H1 (cell line): ENCODE measurements around the gene UPK2. TPM values are rescaled to one million over a fixed set of nuclear protein-coding genes. Genes with fewer than 3 reads are reported as not detected.

Source experiments
- CTCF ChIA-PET: fragments of 300-600 bp; sonication (Branson Sonifier 250); formaldehyde crosslinking; loops from one replicate; lab custom pipeline; 2021; ENCODE audit not compliant: partially characterized antibody; lab: Charles Lee
- POLR2A ChIA-PET: fragments of 300-600 bp; sonication (Branson Sonifier 250); formaldehyde crosslinking; loops from one replicate; lab custom pipeline; 2021; ENCODE audit warnings: inconsistent platforms; ENCODE audit not compliant: partially characterized antibody; lab: Charles Lee
- DNase-seq, 2 experiments: peaks; one replicate each; pipeline versions ENCODE4 v3.0.0 to v3.0.0-alpha.2; 2010 to 2022; ENCODE audit warnings: low spot score in 2 of 2, low read depth in 1 of 2, mixed read lengths in 1 of 2
- FAIRE-seq: peaks from 2 replicates; lab custom pipeline; 2011; peaks lifted over from hg19 to GRCh38; lab: Jason Lieb, UNC
- H2AFZ ChIP-seq: 2 replicates; pipeline ENCODE4 v1.8.1; 2012; ENCODE audit warnings: low read length, inconsistent platforms
- H2AK5ac ChIP-seq: 2 replicates; pipeline ENCODE4 v1.6.1; 2013; ENCODE audit warnings: low read depth, low read length
- H2BK120ac ChIP-seq: replicated peaks from 2 replicates; pipeline ENCODE3; 2013; ENCODE audit warnings: low read depth, low read length, inconsistent platforms
- H2BK12ac ChIP-seq: 2 replicates; pipeline ENCODE4 v1.6.1; 2013; ENCODE audit warnings: low read depth, low read length
- H2BK15ac ChIP-seq: 2 replicates; pipeline ENCODE4 v1.6.1; 2013; ENCODE audit warnings: low read length
- H2BK20ac ChIP-seq: 2 replicates; pipeline ENCODE4 v1.6.1; 2013; ENCODE audit warnings: low read length
- H2BK5ac ChIP-seq: 2 replicates; pipeline ENCODE4 v1.6.1; 2013; ENCODE audit warnings: low read depth, low read length
- H3K14ac ChIP-seq: 2 replicates; pipeline ENCODE4 v1.6.1; 2013; ENCODE audit warnings: inconsistent platforms; ENCODE audit not compliant: insufficient read length
- H3K18ac ChIP-seq: 2 replicates; pipeline ENCODE4 v1.6.1; 2013; ENCODE audit warnings: low read length; ENCODE audit errors: extremely low read depth
- H3K23ac ChIP-seq: 2 replicates; pipeline ENCODE4 v1.6.1; 2013; ENCODE audit warnings: inconsistent platforms; ENCODE audit not compliant: insufficient read length
- H3K23me2 ChIP-seq: 2 replicates; pipeline ENCODE4 v1.6.1; 2013; ENCODE audit warnings: low read depth, low read length
- H3K27ac ChIP-seq: 2 replicates; pipeline ENCODE4 v1.6.1; 2011; ENCODE audit warnings: low read depth, low read length, inconsistent platforms
- H3K27me3 ChIP-seq, 4 experiments: replicated peaks in 1 of 4; 1 replicate in 1 of 4; 2 replicates in 3 of 4; pipeline versions ENCODE4 v1.6.1 to v1.8.1; 2011 to 2013; ENCODE audit warnings: low read length in 3 of 4, mild to moderate bottlenecking in 3 of 4, inconsistent platforms in 2 of 4, mixed read lengths in 2 of 4, moderate library complexity in 1 of 4; ENCODE audit not compliant: control insufficient read depth in 3 of 4, insufficient read depth in 3 of 4; ENCODE audit errors: extremely low read depth in 1 of 4
- H3K36me3 ChIP-seq, 4 experiments: 2 replicates each; pipeline versions ENCODE4 v1.6.1 to v1.8.1; 2011 to 2013; ENCODE audit warnings: mild to moderate bottlenecking in 4 of 4, low read length in 3 of 4, moderate library complexity in 2 of 4, control low read depth in 1 of 4, inconsistent platforms in 1 of 4; ENCODE audit not compliant: insufficient read depth in 4 of 4, control insufficient read depth in 2 of 4
- H3K4ac ChIP-seq: replicated peaks from 2 replicates; pipeline ENCODE3; 2013; ENCODE audit warnings: low read length, low read depth, mixed read lengths, inconsistent platforms; ENCODE audit not compliant: insufficient read length
- H3K4me1 ChIP-seq, 4 experiments: replicated peaks in 1 of 4; 1 replicate in 1 of 4; 2 replicates in 3 of 4; pipeline versions ENCODE4 v1.6.1 to v1.8.1; 2011 to 2013; ENCODE audit warnings: low read length in 3 of 4, inconsistent platforms in 2 of 4, mixed read lengths in 1 of 4; ENCODE audit not compliant: insufficient read depth in 4 of 4, control insufficient read depth in 3 of 4
- H3K4me2 ChIP-seq, 2 experiments: 2 replicates each; pipeline versions ENCODE4 v1.6.1 to v1.8.1; 2011 to 2013; ENCODE audit warnings: low read depth in 2 of 2, low read length in 2 of 2, control low read depth in 1 of 2, inconsistent platforms in 1 of 2, mild to moderate bottlenecking in 1 of 2; ENCODE audit not compliant: insufficient read depth in 1 of 2
- H3K4me3 ChIP-seq, 4 experiments: fragments of 200-600, 300-600 bp in 1 of 4; sonication (generic), shearing (Covaris generic), sonication (Bioruptor Twin) in 1 of 4; 2 replicates each; pipeline versions ENCODE4 v1.5.1 to v1.8.1; 2011 to 2016; ENCODE audit warnings: low read length in 4 of 4, low read depth in 3 of 4, control low read depth in 2 of 4, inconsistent platforms in 2 of 4, mild to moderate bottlenecking in 2 of 4, mixed read lengths in 1 of 4, moderate library complexity in 1 of 4; ENCODE audit not compliant: insufficient read depth in 2 of 4; ENCODE audit errors: extremely low read depth in 1 of 4
- H3K56ac ChIP-seq: replicated peaks from 2 replicates; pipeline ENCODE3; 2013; ENCODE audit warnings: low read depth, mild to moderate bottlenecking, mixed read lengths, low read length, inconsistent platforms; ENCODE audit not compliant: insufficient read length
- H3K79me1 ChIP-seq: 2 replicates; pipeline ENCODE4 v1.6.1; 2013; ENCODE audit warnings: low read depth, low read length, control low read depth
- H3K79me2 ChIP-seq, 2 experiments: 2 replicates each; pipeline versions ENCODE4 v1.6.1 to v1.8.1; 2012 to 2013; ENCODE audit warnings: low read length in 2 of 2, mild to moderate bottlenecking in 2 of 2, inconsistent platforms in 1 of 2; ENCODE audit not compliant: insufficient read depth in 2 of 2, control insufficient read depth in 1 of 2
- H3K9ac ChIP-seq, 4 experiments: replicated peaks in 1 of 4; 1 replicate in 1 of 4; 2 replicates in 3 of 4; pipeline versions ENCODE4 v1.6.1 to v1.8.1; 2011 to 2013; ENCODE audit warnings: low read depth in 3 of 4, low read length in 3 of 4, control low read depth in 2 of 4, mild to moderate bottlenecking in 2 of 4, moderate library complexity in 2 of 4, inconsistent platforms in 1 of 4; ENCODE audit errors: extremely low read depth in 1 of 4
- H3K9me3 ChIP-seq, 2 experiments: 2 replicates each; pipeline versions ENCODE4 v1.6.1 to v1.8.1; 2012 to 2013; ENCODE audit warnings: mild to moderate bottlenecking in 2 of 2, moderate library complexity in 2 of 2, control low read depth in 1 of 2, inconsistent platforms in 1 of 2, low read depth in 1 of 2, low read length in 1 of 2, mixed read lengths in 1 of 2; ENCODE audit not compliant: insufficient read depth in 2 of 2
- H4K20me1 ChIP-seq, 2 experiments: replicated peaks in 1 of 2; 2 replicates each; pipeline versions ENCODE3 to v1.8.1; 2011 to 2013; ENCODE audit warnings: inconsistent platforms in 2 of 2, low read length in 2 of 2, mild to moderate bottlenecking in 1 of 2; ENCODE audit not compliant: insufficient read depth in 2 of 2, control insufficient read depth in 1 of 2
- H4K5ac ChIP-seq: 2 replicates; pipeline ENCODE4 v1.6.1; 2013; ENCODE audit warnings: low read length, low read depth, mixed read lengths, inconsistent platforms; ENCODE audit not compliant: insufficient read length
- H4K8ac ChIP-seq: 2 replicates; pipeline ENCODE4 v1.8.0; 2013; ENCODE audit warnings: mild to moderate bottlenecking, moderate library complexity, low read length, inconsistent platforms; ENCODE audit not compliant: insufficient read depth; ENCODE audit errors: extremely low read depth
- H4K91ac ChIP-seq: replicated peaks from 2 replicates; pipeline ENCODE3; 2013; ENCODE audit warnings: low read length, mixed read lengths, inconsistent platforms; ENCODE audit not compliant: insufficient read length
- CBX8 ChIP-seq: fragments of 300-800, 300-1000 bp; sonication (generic); IDR thresholded peaks from 2 replicates; pipeline ENCODE4 v1.7.1; 2016; ENCODE audit warnings: low read depth, low read length, borderline replicate concordance
- EGR1 ChIP-seq: IDR thresholded peaks from 2 replicates; pipeline ENCODE4 v1.6.1; 2011; ENCODE audit warnings: low read depth, low read length, borderline replicate concordance
- FOSL1 ChIP-seq: IDR thresholded peaks from 2 replicates; pipeline ENCODE4 v1.6.1; 2011; ENCODE audit warnings: mild to moderate bottlenecking, low read depth, low read length, moderate library complexity; ENCODE audit not compliant: insufficient read depth
- KDM4A ChIP-seq: IDR thresholded peaks from one replicate; pipeline ENCODE4 v1.7.1; 2012; ENCODE audit warnings: low read depth, mild to moderate bottlenecking, moderate library complexity, low read length, inconsistent platforms; ENCODE audit not compliant: severe bottlenecking
- PHF8 ChIP-seq: fragments of 200-600 bp; sonication (generic); conservative IDR thresholded peaks from 2 replicates; pipeline ENCODE4 v1.7.1; 2012; ENCODE audit warnings: low read depth, mild to moderate bottlenecking, inconsistent platforms, low read length, moderate library complexity
- POU5F1 ChIP-seq: IDR thresholded peaks from 2 replicates; pipeline ENCODE4 v1.6.1; 2011; ENCODE audit warnings: low read depth, mild to moderate bottlenecking, low read length, moderate library complexity
- SP2 ChIP-seq: IDR thresholded peaks from 2 replicates; pipeline ENCODE4 v1.6.1; 2012; ENCODE audit warnings: mild to moderate bottlenecking, low read length, inconsistent platforms
- WGBS, 2 experiments: shearing (Covaris generic) in 1 of 2; methylation state at CpG; one replicate each; pipeline versions ENCODE4 v1.1.6 to v1.1.7; 2013 to 2015; ENCODE audit warnings: low lambda C conversion rate in 2 of 2, mixed read lengths in 2 of 2, inconsistent platforms in 1 of 2, low coverage in 1 of 2, missing lambda C conversion rate in 1 of 2; ENCODE audit not compliant: insufficient replicate concordance in 2 of 2, insufficient coverage in 1 of 2, insufficient read length in 1 of 2; ENCODE audit errors: extremely low coverage in 1 of 2, missing lambda C conversion rate in 1 of 2; 5-methylcytosine and 5-hydroxymethylcytosine counted together
- long read RNA-seq, 2 experiments: library from RNA in 1 of 2; library from capped mRNA in 1 of 2; stranded (forward); transcript quantifications; one replicate each; pipeline ENCODE4 v2.0.0, GENCODE V29; 2021; ENCODE audit warnings: inconsistent platforms in 1 of 2
- polyA minus RNA-seq, 3 experiments: library from RNA; depleted of rRNA, polyadenylated mRNA; stranded (reverse); fragments of >200 nt; gene quantifications; 1 replicate in 2 of 3; 2 replicates in 1 of 3; pipeline ENCODE4 v1.2.3, GENCODE V29; 2011
- polyA plus RNA-seq, 7 experiments: library from polyadenylated mRNA; depleted of rRNA in 3 of 7; stranded (reverse) in 5 of 7; unstranded in 2 of 7; fragments of >200 nt in 5 of 7; fragments of 200-250 nt in 2 of 7; gene quantifications; 1 replicate in 5 of 7; 2 replicates in 1 of 7; 4 replicates in 1 of 7; pipeline versions ENCODE4 v1.2.1 to v1.2.3, GENCODE V29; 2011 to 2013; ENCODE audit warnings: missing spikeins in 2 of 7, mixed read lengths in 2 of 7
- total RNA-seq: library from RNA; stranded (reverse); fragmentation: NEBNext Ultra II Directional; extraction: Animal tissue kit (Norgen Biotek cat#: 25700); gene quantifications from 2 replicates; pipeline ENCODE4 v1.2.1, GENCODE V29; 2021
- TF ChIP-seq, protein P1 (sequence below): IDR thresholded peaks from 2 replicates; pipeline ENCODE4 v1.6.1; 2012; ENCODE audit warnings: inconsistent platforms

The UPK2 gene
- not detected in 2 replicates for total RNA-seq
- polyA plus RNA-seq (2011; rRNA removed), result 0.76 and 1.8 TPM in 2 replicates
- 0.34 TPM for polyA plus RNA-seq (2011; cell fraction: cytosol; rRNA removed)
- 0.43 TPM for polyA plus RNA-seq (2011; cell fraction: nucleus; rRNA removed)
- 0.36 to 0.88 TPM (median 0.56 TPM) in 4 replicates for polyA plus RNA-seq (2012, experiment 1 of 2)
- 0.21 TPM for polyA plus RNA-seq (2012, experiment 2 of 2)
- 0.65 TPM for polyA plus RNA-seq (2013, experiment 1 of 2)
- 0.37 TPM for polyA plus RNA-seq (2013, experiment 2 of 2)
- not detected in 2 replicates for polyA minus RNA-seq (2011; rRNA and poly(A)+ RNA removed)
- polyA minus RNA-seq (2011; cell fraction: cytosol; rRNA and poly(A)+ RNA removed), result not detected
- not detected for polyA minus RNA-seq (2011; cell fraction: nucleus; rRNA and poly(A)+ RNA removed)
- long read RNA-seq, experiment 1, partial matches to known transcripts, result 0 of 1 reads
- long read RNA-seq, experiment 1, other reads (novel, unspliced or antisense), result 1 of 1 reads
- long read RNA-seq, experiment 2, partial matches to known transcripts, result 0 of 1 reads
- long read RNA-seq, experiment 2, other reads (novel, unspliced or antisense), result 1 of 1 reads

- no peak within 1 kb of the TSS for H3K56ac ChIP-seq
- 0 out of 2 replicates have a peak, but pooled peaks have one; percentile 15 for TF ChIP-seq EGR1
- TF ChIP-seq KDM4A, result no peak
- TF ChIP-seq, protein P1, sequence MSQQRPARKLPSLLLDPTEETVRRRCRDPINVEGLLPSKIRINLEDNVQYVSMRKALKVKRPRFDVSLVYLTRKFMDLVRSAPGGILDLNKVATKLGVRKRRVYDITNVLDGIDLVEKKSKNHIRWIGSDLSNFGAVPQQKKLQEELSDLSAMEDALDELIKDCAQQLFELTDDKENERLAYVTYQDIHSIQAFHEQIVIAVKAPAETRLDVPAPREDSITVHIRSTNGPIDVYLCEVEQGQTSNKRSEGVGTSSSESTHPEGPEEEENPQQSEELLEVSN, result no peak
- TF ChIP-seq POU5F1, result no peak
- no peak for TF ChIP-seq SP2
- 0 out of 2 replicates have a peak, but pooled peaks have one; percentile 27 for TF ChIP-seq FOSL1
- no peak for TF ChIP-seq CBX8
- TF ChIP-seq PHF8, result no peak
Observed at GRCh38 chr11:118956094-118956846, at the start of gene UPK2. Gene UPK2, plus strand, starts transcription at chr11:118956298. Its CDS starts 53 bp downstream, at chr11:118956351.

More at GRCh38 chr11:118956094-118956846, at the start of gene UPK2:
- H4K20me1 ChIP-seq, result no peaks in the 10 kb centered on the region
- H2BK5ac ChIP-seq, result no peak within 1 kb of the TSS
- H2BK12ac ChIP-seq, result peak within 1 kb of the TSS; percentile 35; the same call in 1 of the 2 replicates
- no peak within 1 kb of the TSS for H4K91ac ChIP-seq
- H2BK20ac ChIP-seq, result no peak within 1 kb of the TSS
- peaks cover 0 to 5% (median 1%) of the 10 kb centered on the region in 4 experiments; a peak in 3 of 7 replicates for H3K4me1 ChIP-seq
- no peaks in the 10 kb centered on the region for H3K79me2 ChIP-seq
- no peak within 1 kb of the TSS for H3K14ac ChIP-seq
- H3K9ac ChIP-seq, result no peak within 1 kb of the TSS
- H3K18ac ChIP-seq, result no peak within 1 kb of the TSS; the same call in 1 of the 2 replicates
- H2BK15ac ChIP-seq, result peak within 1 kb of the TSS; percentile 29; the same call in 1 of the 2 replicates
- no peak within 1 kb of the TSS for H3K4me2 ChIP-seq
- H3K9me3 ChIP-seq, result no peaks in the 10 kb centered on the region
- WGBS, 2 experiments, result 20% methylated on average over 3 of the region's 7 CpGs; no CpG with 5 or more reads in 1 of the 2 experiments
- DNase-seq (peak; percentile 75 to 98), FAIRE-seq (peak; percentile 88)
- no peak within 1 kb of the TSS for H3K23ac ChIP-seq
- H3K36me3 ChIP-seq, result no peaks in the 10 kb centered on the region
- H3K27me3 ChIP-seq, result peaks cover 0 to 4% (median 3%) of the 10 kb centered on the region in 4 experiments; a peak in 2 of 7 replicates
- POLR2A ChIA-PET, result interaction anchor here (1.2 to 2.2 kb wide), 7 partner anchors 26 to 60 kb away, joined by 3 to 6 read pairs (median 3); partner anchors contain the start of gene CENATAC
- H3K27ac ChIP-seq, result no peak within 1 kb of the TSS
- CTCF ChIA-PET, result interaction anchor here (0.6 to 12.7 kb wide), 34 partner anchors 8 to 296 kb away, joined by 3 to 100 read pairs (median 4); partner anchors contain the start of gene FOXR1
- H3K23me2 ChIP-seq, result 0 out of 2 replicates have a peak, but pooled peaks cover 2% of the 10 kb centered on the region
- H4K8ac ChIP-seq, result peak within 1 kb of the TSS; percentile 82; the same call in 1 of the 2 replicates
- H3K4ac ChIP-seq, result peak within 1 kb of the TSS; percentile 50
- H4K5ac ChIP-seq, result no peak within 1 kb of the TSS
- H2AFZ ChIP-seq, result 0 out of 2 replicates have a peak within 1 kb of the TSS, but pooled peaks have one; percentile 60
- H2BK120ac ChIP-seq, result no peak within 1 kb of the TSS
- no peak within 1 kb of the TSS for H3K4me3 ChIP-seq
- no peak within 1 kb of the TSS for H2AK5ac ChIP-seq
- no peaks in the 10 kb centered on the region for H3K79me1 ChIP-seq
